Germinal center (tissue), 1 donor: ENCODE measurements around the gene COMMD2.

Experiments used
- DNase-seq: peaks from one replicate; pipeline ENCODE4 v3.0.0; 2012; ENCODE audit warnings: mixed read lengths, low spot score

Gene COMMD2

GRCh38 chr3:149752051-149752787, at the start of gene COMMD2:
COMMD2 (minus strand) TSS chr3:149752489; CDS start chr3:149752444, 45 bp downstream.
- peak; percentile 69 for DNase-seq

- no peak for DNase-seq
These were observed 49.4 kb upstream of the COMMD2 start for GRCh38 chr3:149801639-149802038.

- DNase-seq, result no peak
These were observed 48.9 kb upstream of the COMMD2 start for GRCh38 chr3:149801195-149801594.

- DNase-seq, result no peak
These were observed 48.4 kb upstream of the COMMD2 start for GRCh38 chr3:149800693-149801092.

GRCh38 chr3:149796026-149796425, 43.7 kb upstream of the COMMD2 start:
- no peak for DNase-seq

GRCh38 chr3:149792452-149793270, 40.4 kb upstream of the COMMD2 start, which contains the start of gene ANKUB1:
ANKUB1 (minus strand) TSS chr3:149792554; CDS start chr3:149792366, 188 bp downstream.
- DNase-seq, result no peak

- DNase-seq, result no peak
These were observed 38.4 kb upstream of the COMMD2 start for GRCh38 chr3:149790698-149791097.

GRCh38 chr3:149790268-149790667, 38.0 kb upstream of the COMMD2 start:
- no peak for DNase-seq

GRCh38 chr3:149784064-149784704, 31.9 kb upstream of the COMMD2 start:
- DNase-seq, result no peak

- DNase-seq, result peak; percentile 24
These were observed 31.3 kb upstream of the COMMD2 start for GRCh38 chr3:149783576-149783975.

- DNase-seq, result no peak
These were observed 29.5 kb upstream of the COMMD2 start for GRCh38 chr3:149781741-149782140.

GRCh38 chr3:149781211-149781610, 28.9 kb upstream of the COMMD2 start:
- DNase-seq, result peak; percentile 14

GRCh38 chr3:149777414-149778214, 25.3 kb upstream of the COMMD2 start:
- no peak for DNase-seq

- no peak for DNase-seq
These were observed 23.9 kb upstream of the COMMD2 start for GRCh38 chr3:149776170-149776569.

GRCh38 chr3:149772861-149773260, 20.6 kb upstream of the COMMD2 start:
- DNase-seq, result no peak

- peak; percentile 37 for DNase-seq
These were observed 19.5 kb upstream of the COMMD2 start for GRCh38 chr3:149771652-149772271.

GRCh38 chr3:149770246-149770645, 18.0 kb upstream of the COMMD2 start:
- DNase-seq, result no peak

- DNase-seq, result no peak
These were observed 16.4 kb upstream of the COMMD2 start for GRCh38 chr3:149768704-149769103.

GRCh38 chr3:149767720-149768119, 15.4 kb upstream of the COMMD2 start:
- no peak for DNase-seq

- DNase-seq, result no peak
These were observed 13.6 kb upstream of the COMMD2 start for GRCh38 chr3:149765762-149766334.

GRCh38 chr3:149764302-149764701, 12.0 kb upstream of the COMMD2 start:
- DNase-seq, result no peak
